ENCODE data around the gene BMAL1.

The BMAL1 gene

GRCh38 chr11:13286279-13286821, 8.8 kb downstream of the BMAL1 start:
- no peak for DNase-seq (ENCODE audit: low spot score)
- no peak for TF ChIP-seq CTCF (IDR thresholded peaks at IDR 0.05; ENCODE audit: extremely low read depth, missing control alignments)

GRCh38 chr11:13287036-13287435, 9.4 kb downstream of the BMAL1 start:
- no peak for TF ChIP-seq CTCF (IDR thresholded peaks at IDR 0.05; ENCODE audit: extremely low read depth, missing control alignments)
- no peak for DNase-seq (ENCODE audit: low spot score)

GRCh38 chr11:13287681-13288080, 10.1 kb downstream of the BMAL1 start:
- no peak for TF ChIP-seq CTCF (IDR thresholded peaks at IDR 0.05; ENCODE audit: extremely low read depth, missing control alignments)
- no peak for DNase-seq (ENCODE audit: low spot score)

- no peak for TF ChIP-seq CTCF (IDR thresholded peaks at IDR 0.05; ENCODE audit: extremely low read depth, missing control alignments)
- no peak for DNase-seq (ENCODE audit: low spot score)
Measured at GRCh38 chr11:13288375-13289029, 10.9 kb downstream of the BMAL1 start.

GRCh38 chr11:13289081-13289480, 11.5 kb downstream of the BMAL1 start:
- DNase-seq (ENCODE audit: low spot score): no peak
- TF ChIP-seq CTCF (IDR thresholded peaks at IDR 0.05; ENCODE audit: extremely low read depth, missing control alignments): no peak

GRCh38 chr11:13290221-13290980, 12.8 kb downstream of the BMAL1 start:
- no peak for TF ChIP-seq CTCF (IDR thresholded peaks at IDR 0.05; ENCODE audit: extremely low read depth, missing control alignments)

GRCh38 chr11:13291361-13291760, 13.8 kb downstream of the BMAL1 start:
- no peak for TF ChIP-seq CTCF (IDR thresholded peaks at IDR 0.05; ENCODE audit: extremely low read depth, missing control alignments)
- DNase-seq (ENCODE audit: low spot score): no peak

More at GRCh38 chr11:13290221-13290980, 12.8 kb downstream of the BMAL1 start:
- DNase-seq (ENCODE audit: low spot score): no peak
